ENCODE data around the gene C5orf22.
A peak's percentile ranks its signal among the peaks of the same experiment; 100 is the strongest.
"Not testable (repeated sequence)": the region's sequence is repeated elsewhere in the genome, so short reads cannot be mapped to it uniquely, and the experiment has no call there.

Gene C5orf22

DNA sequence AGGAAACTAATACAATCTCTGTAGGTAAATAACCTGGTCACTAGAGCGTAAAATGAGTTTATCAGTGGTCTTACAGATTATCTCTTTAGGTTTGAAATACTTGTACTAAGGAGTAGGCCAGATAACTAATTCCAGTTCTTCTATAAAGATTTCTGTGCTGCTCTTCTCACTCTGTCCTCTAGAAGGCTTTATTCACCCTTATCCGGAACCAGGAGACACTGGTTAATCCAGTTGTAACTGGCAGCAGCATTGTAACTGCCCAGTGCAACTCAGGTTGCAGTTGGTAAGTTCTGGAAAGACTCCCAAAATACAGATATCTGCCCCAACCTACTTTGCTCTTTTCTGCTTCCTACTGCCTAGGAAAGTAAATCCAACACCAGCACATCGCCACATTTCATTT, 19.8 kb downstream of the C5orf22 start:
- no peak for DNase-seq

DNA sequence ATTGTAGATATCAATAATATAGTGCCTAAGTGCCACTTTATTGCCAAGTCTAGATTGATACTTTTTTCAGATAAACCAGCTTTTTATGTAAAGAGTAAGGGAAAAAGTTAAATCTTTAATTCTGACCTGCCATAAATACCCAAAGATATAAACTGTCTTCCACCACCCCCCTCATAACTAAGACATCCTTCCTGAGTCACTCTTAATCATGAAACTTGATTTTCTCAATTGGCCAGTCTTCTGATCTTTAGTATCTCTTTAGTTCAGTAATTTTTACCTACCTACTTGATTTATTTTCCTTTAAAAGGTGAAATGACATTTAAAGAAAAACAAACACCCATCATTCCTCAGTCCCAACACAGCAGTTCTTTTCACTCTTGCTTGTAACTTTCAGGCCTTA, 21.8 kb downstream of the C5orf22 start:
- DNase-seq: no peak

- DNase-seq: no peak
Measured at GRCh38 chr5:31554552-31554951, 22.5 kb downstream of the C5orf22 start.

- no peak for DNase-seq
Measured at GRCh38 chr5:31556461-31556860, 24.4 kb downstream of the C5orf22 start.

- no peak for DNase-seq
Measured at GRCh38 chr5:31559942-31560341, 27.8 kb downstream of the C5orf22 start.

- DNase-seq: no peak
Measured at GRCh38 chr5:31561946-31562345, 29.8 kb downstream of the C5orf22 start.

- no peak for DNase-seq
Measured at GRCh38 chr5:31563216-31563615, 31.1 kb downstream of the C5orf22 start.

GRCh38 chr5:31566362-31566761, 34.3 kb downstream of the C5orf22 start:
- DNase-seq: not testable (repeated sequence)

- no peak for DNase-seq
Measured at GRCh38 chr5:31568302-31568835, 36.3 kb downstream of the C5orf22 start.

DNA sequence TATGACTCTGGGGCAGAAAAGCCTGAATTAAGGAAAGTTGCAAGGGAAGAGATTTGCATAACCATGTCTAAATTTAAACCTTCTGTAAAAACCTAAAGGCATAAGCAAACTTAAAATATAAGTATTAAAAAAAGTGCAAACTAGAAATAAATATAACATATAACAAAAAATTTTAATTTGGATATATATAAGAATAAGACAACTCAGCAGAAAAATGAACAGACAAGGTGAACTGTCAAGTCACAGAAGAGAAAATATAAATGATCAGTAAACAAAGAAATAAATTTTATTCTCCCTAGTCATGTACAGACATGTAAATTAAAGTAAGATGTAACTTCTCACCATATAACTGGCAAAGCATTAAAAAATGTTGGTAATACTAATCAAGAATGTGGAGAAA, 37.0 kb downstream of the C5orf22 start:
- DNase-seq: no peak

DNA sequence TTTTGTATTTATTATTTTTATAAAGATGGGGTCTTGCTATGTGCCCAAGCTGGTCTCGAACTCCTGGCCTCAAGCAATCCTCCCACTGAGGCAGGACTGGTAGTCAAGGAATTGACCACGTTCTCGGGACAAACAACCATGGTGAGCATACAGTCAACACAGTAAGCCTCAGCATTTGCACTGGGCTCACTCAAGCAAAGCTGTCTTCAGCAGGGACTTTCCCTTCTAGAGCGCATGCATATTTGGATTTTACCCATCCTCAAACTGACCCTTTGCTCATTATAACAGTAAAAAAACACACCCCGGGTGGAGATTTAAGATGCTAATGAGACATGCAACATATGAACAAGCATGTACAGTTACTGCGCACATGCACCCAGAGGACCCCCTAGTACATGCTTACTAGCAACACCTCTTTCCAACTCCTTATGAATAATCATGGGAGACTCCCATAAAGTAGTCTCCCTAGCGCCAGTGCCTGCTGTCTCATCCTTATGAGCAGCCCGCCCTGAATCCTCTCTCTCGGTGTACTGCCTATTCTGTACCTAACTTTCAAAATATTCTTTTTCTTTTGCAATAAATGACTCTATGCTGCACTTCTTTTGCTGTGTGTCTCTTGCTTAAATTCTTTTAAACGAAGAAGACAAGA, 41.5 kb downstream of the C5orf22 start:
- no peak for DNase-seq

DNA sequence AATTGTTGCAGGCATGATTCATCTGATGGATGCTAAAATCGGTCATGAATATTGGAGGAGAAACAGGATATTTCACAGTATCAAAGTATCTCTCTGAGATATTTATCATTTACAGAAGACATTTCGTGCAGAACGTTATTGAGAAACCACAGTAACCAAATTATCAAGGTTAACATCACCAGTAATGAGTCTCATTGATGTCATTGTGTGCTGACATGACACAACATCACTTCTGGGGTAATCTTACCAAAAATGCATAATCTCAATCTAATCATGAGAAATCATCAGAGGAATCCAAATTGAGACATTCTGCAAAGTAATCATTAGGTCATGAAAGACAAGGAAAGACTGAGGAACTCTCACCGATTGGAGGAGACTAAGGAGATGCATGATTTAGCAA, 42.7 kb downstream of the C5orf22 start:
- DNase-seq: no peak

GRCh38 chr5:31577438-31577837, 45.3 kb downstream of the C5orf22 start:
- no peak for DNase-seq

DNA sequence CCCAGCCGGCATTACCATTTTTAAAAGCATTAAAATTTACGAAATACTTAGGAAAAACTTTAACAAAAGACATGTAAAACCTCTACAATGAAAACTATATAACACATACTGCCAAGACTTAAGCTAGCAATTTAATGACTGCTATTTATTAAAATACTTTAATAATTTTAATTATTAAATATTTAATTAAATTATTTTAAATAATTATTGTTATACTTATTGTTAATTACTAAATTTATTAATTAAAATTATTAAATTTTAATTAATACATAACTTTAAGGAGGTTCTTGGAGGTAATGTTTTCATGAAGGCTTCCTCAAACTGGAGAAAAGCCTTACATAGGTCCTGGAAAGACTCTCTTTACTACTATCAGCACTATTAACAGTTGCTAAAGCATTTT, 47.5 kb downstream of the C5orf22 start:
- no peak for DNase-seq

- peak; percentile 6 for DNase-seq
Measured at GRCh38 chr5:31581498-31582099, 49.5 kb downstream of the C5orf22 start.

DNA sequence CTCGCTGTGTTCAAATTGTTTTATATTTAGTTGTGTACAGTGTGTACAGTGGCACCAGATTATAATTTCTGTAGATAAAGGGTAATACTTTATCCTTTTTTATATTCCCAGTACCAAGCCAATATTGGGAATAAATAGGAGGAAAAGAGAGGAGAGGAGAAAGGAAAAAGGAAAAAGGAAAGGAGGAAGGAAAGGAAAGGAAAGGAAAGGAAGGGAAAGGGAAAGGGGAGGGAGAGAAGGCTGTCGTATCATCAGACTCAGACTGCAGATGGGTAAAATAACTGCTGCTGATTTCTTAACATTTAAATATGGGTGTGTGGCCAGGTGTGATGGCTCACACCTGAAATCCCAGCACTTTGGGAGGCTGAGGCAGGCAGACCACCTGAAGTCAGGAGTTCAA, 51.0 kb downstream of the C5orf22 start:
- DNase-seq: no peak

- DNase-seq: no peak
Measured at GRCh38 chr5:31585166-31585894, 53.2 kb downstream of the C5orf22 start.

DNA sequence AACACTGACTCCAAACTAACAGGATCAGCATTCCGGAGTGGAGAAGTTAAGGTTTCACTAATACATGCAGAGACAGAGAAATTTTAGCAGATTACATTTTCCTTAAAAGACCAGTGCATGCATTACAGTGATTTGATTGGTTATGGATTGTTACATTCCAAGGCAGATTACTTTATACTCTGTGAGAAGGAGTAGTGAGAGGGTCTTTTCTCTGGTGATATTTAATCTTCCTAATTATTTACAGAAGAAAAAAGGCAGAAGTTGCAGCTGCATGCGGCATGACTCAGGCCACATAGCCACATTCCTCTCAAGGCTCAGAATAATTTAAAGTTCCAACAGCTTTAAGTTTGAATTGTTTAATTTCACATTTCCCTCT, 53.8 kb downstream of the C5orf22 start:
- no peak for DNase-seq

DNA sequence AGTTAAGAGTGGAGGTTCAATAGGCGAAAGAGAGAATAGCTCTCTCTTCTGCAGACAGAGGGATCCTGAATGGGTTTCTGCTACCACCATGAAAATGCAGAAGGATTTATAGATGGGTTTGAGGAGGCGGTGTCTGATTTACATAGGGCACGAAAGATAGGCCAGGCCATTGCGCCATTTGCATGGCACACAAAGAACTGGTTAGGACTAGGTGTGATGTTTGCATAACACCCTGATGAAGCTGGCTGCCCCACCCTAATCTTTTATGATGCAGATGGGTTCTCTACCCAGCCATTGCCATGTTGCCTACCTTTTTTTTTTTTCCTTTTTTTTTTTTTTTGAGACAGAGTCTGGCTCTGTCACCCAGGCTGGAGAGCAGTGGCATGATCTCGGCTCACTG, 55.4 kb downstream of the C5orf22 start:
- no peak for DNase-seq

- no peak for DNase-seq
Measured at GRCh38 chr5:31593665-31594064, 61.6 kb downstream of the C5orf22 start.

DNA sequence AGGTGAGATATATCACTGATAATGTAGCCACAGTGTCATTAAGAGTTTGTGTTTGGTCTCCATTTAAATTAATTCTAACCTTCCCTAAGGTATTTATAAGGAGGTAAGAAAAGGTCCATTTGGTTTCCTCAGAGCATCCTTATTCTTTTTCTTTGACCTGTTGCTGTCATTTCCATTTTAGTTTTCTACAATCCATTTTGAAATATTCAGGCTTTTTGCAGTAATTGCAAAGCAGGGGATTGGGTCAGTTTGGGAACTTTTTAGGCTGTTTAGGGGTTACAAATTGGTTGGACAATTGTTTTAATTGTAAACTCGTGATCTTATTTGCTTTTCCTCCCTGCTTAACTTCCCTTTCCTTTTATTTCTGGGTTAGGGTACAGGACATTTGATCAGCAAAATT, 64.3 kb downstream of the C5orf22 start:
- DNase-seq: no peak

GRCh38 chr5:31598640-31599611, 66.8 kb downstream of the C5orf22 start:
- DNase-seq: no peak

Data from right kidney (tissue), 1 donor.